Vagina (tissue), 2 donors: Measurements from ENCODE around the gene BUB3. TPM values are rescaled to one million over a fixed set of nuclear protein-coding genes. Genes with fewer than 3 reads are reported as not detected.

ENCODE experiments used
- DNase-seq, 2 donors: peaks; one replicate each; pipeline ENCODE4 v3.0.0-alpha.2; 2017; ENCODE audit errors: extremely low spot score in 2 of 2
- H3K27ac ChIP-seq: fragments of 200-600 bp; sonication (generic); one replicate; pipeline ENCODE4 v1.5.1; 2019
- H3K27me3 ChIP-seq: fragments of 200-600 bp; sonication (generic); one replicate; pipeline ENCODE4 v1.5.1; 2019
- H3K36me3 ChIP-seq, 2 donors: fragments of 200-600 bp; sonication (generic); one replicate each; pipeline ENCODE4 v1.5.1; 2017 to 2019
- H3K4me1 ChIP-seq: fragments of 200-600 bp; sonication (generic); one replicate; pipeline ENCODE4 v1.5.1; 2019
- H3K4me3 ChIP-seq, 2 donors: fragments of 200-600 bp; sonication (generic); 1 replicate in 1 of 2; 2 replicates in 1 of 2; pipeline ENCODE4 v1.5.1; 2016 to 2019
- H3K9me3 ChIP-seq: fragments of 200-600 bp; sonication (generic); one replicate; pipeline ENCODE4 v1.5.1; 2019
- POLR2A ChIP-seq, 2 donors: fragments of 450-650 bp; IDR thresholded peaks; one replicate each; pipeline ENCODE4 v1.6.1; 2017; ENCODE audit warnings: antibody characterized with exemption in 2 of 2, mild to moderate bottlenecking in 2 of 2, moderate library complexity in 2 of 2
- POLR2AphosphoS5 ChIP-seq, 2 donors: sonication (generic); formaldehyde crosslinking; IDR thresholded peaks; one replicate each; pipeline ENCODE4 v1.9.0; 2017; ENCODE audit warnings: antibody characterized with exemption in 2 of 2, mild to moderate bottlenecking in 2 of 2, low read depth in 1 of 2; ENCODE audit not compliant: insufficient read depth in 1 of 2
- intact Hi-C: fragments of 100-400 bp; cut with DNase I; formaldehyde crosslinking; loops from one replicate; pipeline ENCODE4 v1.15.1; 2023
- total RNA-seq: library from RNA; depleted of rRNA; stranded (reverse); fragments of >200 nt; gene quantifications from one replicate; pipeline ENCODE4 v1.2.3, GENCODE V29; 2016
- TF ChIP-seq, protein P1 (sequence below), 3 experiments: fragments of 450-650 bp in 2 of 3; fragments of 200-600 bp in 1 of 3; sonication (generic) in 1 of 3; IDR thresholded peaks; one replicate each; pipeline ENCODE4 v1.5.1; 2017 to 2019; ENCODE audit warnings: antibody characterized with exemption in 3 of 3, mild to moderate bottlenecking in 2 of 3, moderate library complexity in 2 of 3

BUB3 gene
- total RNA-seq, 1 donor from 2014 or later, result 128 TPM

DNA sequence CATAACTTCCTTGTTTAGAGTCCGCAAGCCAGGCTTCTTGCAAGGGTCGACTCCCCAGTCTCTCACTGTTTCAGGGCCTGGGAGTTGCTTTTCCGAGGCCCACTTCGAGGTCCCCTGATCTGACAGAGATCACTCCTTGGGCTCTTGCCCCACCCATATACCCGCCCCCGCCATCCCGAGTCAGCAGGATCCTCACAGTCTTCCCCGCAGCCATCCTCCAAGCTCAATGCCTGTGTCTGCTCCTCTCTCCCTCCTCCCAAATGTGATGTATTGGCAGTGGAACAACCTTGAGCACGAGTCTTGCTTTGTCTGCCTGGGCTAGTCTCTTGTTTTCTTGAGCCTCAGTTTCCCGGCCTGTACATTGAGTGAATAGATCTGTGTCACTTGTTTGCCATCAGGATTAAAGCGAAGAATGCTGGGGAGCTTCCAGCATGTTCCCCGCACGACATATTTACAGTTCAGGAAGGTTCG lies 8.6 kb upstream of the BUB3 start:
- Histone ChIP-seq H3K9me3 (no peaks in the 10 kb centered on the region), H3K4me1 (peaks cover 38% of the 10 kb centered on the region), H3K4me3 (no peak overlapping the region), H3K27me3 (peaks cover 47% of the 10 kb centered on the region), H3K36me3 (no peaks in the 10 kb centered on the region), H3K27ac (no peak overlapping the region)
- intact Hi-C loops, result no loop called here
- TF ChIP-seq POLR2AphosphoS5 (IDR thresholded peaks at IDR 0.05; ENCODE audit: insufficient read depth in 1 of 2, low read depth in 1 of 2) (no peak), POLR2A (IDR thresholded peaks at IDR 0.05) (no peak)
- TF ChIP-seq, protein P1, sequence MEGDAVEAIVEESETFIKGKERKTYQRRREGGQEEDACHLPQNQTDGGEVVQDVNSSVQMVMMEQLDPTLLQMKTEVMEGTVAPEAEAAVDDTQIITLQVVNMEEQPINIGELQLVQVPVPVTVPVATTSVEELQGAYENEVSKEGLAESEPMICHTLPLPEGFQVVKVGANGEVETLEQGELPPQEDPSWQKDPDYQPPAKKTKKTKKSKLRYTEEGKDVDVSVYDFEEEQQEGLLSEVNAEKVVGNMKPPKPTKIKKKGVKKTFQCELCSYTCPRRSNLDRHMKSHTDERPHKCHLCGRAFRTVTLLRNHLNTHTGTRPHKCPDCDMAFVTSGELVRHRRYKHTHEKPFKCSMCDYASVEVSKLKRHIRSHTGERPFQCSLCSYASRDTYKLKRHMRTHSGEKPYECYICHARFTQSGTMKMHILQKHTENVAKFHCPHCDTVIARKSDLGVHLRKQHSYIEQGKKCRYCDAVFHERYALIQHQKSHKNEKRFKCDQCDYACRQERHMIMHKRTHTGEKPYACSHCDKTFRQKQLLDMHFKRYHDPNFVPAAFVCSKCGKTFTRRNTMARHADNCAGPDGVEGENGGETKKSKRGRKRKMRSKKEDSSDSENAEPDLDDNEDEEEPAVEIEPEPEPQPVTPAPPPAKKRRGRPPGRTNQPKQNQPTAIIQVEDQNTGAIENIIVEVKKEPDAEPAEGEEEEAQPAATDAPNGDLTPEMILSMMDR (IDR thresholded peaks at IDR 0.05), result no peak
- DNase-seq, result no peak

DNA sequence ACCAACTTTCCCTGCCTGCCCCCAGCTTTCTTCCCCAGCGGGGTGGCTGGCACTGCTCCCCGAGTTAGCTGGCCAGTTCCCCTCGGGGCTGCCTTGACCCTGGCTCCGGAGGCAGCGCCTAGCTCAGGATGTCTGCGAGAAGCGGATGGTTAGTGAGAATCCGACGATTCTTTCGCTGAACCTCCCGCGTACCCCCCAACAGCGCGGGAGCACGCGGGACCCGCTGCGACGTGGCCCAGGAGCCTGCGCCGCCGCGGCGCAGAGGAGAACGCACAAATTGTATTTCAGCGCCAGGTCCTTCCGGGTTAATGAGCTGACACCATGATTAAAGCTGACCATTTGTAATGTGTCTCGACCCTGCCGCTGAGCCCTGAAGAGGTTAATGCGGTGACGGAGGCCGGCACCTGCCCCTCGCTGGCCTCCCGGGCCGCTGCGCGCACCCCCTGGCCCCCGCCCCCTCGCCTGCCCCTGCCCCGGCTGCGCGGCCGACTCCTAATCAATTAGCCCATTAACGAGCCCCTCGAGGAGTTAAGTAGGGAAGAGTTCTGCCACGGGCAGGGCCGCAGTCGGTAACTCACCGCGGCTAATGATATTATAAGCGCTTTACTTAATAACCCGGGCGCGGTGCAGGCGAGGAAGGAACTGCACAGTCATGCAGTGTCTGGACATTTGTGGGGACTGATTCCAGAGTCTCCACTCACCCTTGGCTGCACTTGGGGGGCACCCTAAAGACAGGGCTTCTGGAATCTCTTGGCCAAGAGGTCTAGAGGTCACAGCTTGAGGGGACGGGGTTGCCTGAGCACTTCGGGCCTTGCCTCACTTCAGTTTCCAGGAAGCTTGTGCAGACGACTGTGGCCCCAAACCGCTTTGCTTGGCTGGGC lies 7.9 kb upstream of the BUB3 start:
- TF ChIP-seq POLR2A (IDR thresholded peaks at IDR 0.05) (no peak), POLR2AphosphoS5 (IDR thresholded peaks at IDR 0.05; ENCODE audit: insufficient read depth in 1 of 2, low read depth in 1 of 2) (no peak)
- TF ChIP-seq, protein P1 (IDR thresholded peaks at IDR 0.05), result no peak
- no peak overlapping the region for H3K27ac ChIP-seq
- DNase-seq, result no peak
- H3K4me1 ChIP-seq, result peaks cover 45% of the 10 kb centered on the region
- peaks cover 51% of the 10 kb centered on the region for H3K27me3 ChIP-seq
- no peaks in the 10 kb centered on the region for H3K36me3 ChIP-seq
- no peaks in the 10 kb centered on the region for H3K9me3 ChIP-seq
- no peak overlapping the region for H3K4me3 ChIP-seq
- intact Hi-C loops, result no loop called here

DNA sequence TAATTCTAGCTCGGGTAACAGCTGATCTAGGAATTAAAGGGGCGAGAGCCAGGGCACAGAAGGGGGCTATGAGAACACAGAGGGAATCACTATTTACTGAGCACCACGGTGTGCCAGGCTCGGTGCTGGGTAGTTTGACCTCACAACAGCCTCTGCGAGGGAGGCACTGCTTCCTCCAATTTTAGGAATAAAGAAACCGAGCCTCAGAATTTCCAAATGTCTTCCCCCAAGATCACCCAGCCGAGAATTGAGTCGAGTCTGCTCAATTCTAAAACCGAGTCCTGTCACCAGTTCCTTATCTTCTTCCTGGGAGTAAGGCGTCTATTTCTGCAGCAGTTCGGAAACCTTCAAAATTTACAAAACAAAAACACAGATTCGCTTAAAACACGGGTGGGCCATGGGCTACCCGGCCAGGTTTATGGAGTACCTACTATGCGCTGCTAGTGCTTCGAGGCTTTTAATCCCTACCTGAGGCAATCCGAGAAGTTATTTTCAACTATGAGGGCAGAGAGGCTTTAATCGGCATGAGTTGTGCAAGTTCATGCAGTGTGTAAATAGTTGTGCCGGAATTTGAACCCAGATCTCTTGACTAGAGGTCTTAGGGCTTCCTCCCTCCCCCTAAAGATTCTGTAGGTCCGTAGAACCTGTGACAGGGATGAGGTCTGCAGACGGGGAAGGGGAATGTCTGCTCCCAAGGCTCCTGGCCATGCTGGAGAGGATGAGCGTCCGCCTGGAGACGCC lies 7.1 kb upstream of the BUB3 start:
- DNase-seq, result no peak
- H3K4me3 ChIP-seq, result no peak overlapping the region
- intact Hi-C loops, result no loop called here
- peaks cover 48% of the 10 kb centered on the region for H3K4me1 ChIP-seq
- TF ChIP-seq POLR2AphosphoS5 (IDR thresholded peaks at IDR 0.05; ENCODE audit: insufficient read depth in 1 of 2, low read depth in 1 of 2) (no peak), POLR2A (IDR thresholded peaks at IDR 0.05) (no peak)
- TF ChIP-seq, protein P1 (IDR thresholded peaks at IDR 0.05), result no peak
- no peaks in the 10 kb centered on the region for H3K9me3 ChIP-seq
- H3K27me3 ChIP-seq, result peaks cover 51% of the 10 kb centered on the region
- no peaks in the 10 kb centered on the region for H3K36me3 ChIP-seq
- H3K27ac ChIP-seq, result no peak overlapping the region

DNA sequence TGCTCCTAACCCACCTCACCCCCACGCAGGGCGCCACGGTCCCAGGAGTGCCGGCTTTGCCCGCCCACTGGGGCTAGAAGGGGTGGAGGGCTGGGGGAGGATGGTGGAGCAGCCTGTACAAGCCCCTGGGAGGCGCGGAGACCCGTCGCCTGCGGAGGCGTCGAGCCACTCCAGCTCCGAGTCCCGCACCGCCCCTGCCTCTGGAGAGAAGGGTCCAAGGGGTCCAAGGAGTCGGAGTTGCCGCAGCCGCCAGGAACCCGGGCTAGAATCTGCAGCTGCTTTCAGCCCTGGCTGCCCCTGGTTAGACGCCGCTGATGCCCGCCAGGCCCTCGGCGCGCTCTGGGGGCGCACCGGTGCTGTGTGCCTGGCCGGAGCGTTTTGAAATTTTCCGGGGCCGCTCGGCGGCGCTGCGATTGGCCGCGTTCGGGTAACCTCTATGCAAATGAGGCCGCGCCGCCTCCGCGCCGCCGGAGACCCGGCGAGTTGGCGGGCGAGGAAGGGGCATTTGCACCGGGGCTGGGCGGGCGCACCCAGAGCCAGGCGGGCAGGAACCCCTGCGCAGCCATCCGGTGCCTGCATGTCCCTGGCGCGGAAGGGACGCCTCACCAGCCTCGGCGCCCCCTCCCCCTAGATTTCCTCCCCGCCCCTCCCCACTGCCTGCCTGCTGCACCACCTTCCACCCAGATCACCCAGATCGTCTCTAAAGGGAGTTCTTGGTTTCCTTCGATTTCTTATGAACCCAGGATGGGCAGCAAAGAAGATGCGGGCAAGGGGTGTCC lies 6.4 kb upstream of the BUB3 start, which contains the start of gene HMX2:
Gene HMX2 (plus strand): TSS at position 502 of the 779 bp plus-strand sequence. CDS start 243 bp downstream, at position 745.
- Histone ChIP-seq H3K9me3 (no peaks in the 10 kb centered on the region), H3K4me1 (peaks cover 48% of the 10 kb centered on the region), H3K36me3 (no peaks in the 10 kb centered on the region), H3K27me3 (peaks cover 47% of the 10 kb centered on the region), H3K27ac (no peak within 1 kb of the TSS), H3K4me3 (peak within 1 kb of the TSS in 1 of 2 donors; percentile 25)
- intact Hi-C loops, result no loop called here
- TF ChIP-seq, protein P1 (IDR thresholded peaks at IDR 0.05), result no peak
- TF ChIP-seq POLR2AphosphoS5 (IDR thresholded peaks at IDR 0.05; ENCODE audit: insufficient read depth in 1 of 2, low read depth in 1 of 2) (no peak), POLR2A (IDR thresholded peaks at IDR 0.05) (no peak)
- no peak for DNase-seq
